ENCODE measurements around the gene MINDY1. TPM values are rescaled to one million over a fixed set of nuclear protein-coding genes. Genes with fewer than 3 reads are reported as not detected.

MINDY1 gene
- total RNA-seq, 1 donor from 2014 or later = 8.8 TPM

- Mint-ChIP-seq H3K9me3 (ENCODE audit: unreplicated experiment) (no peaks in the 10 kb centered on the region), H3K27ac (ENCODE audit: unreplicated experiment) (no peak overlapping the region), H3K4me1 (ENCODE audit: low read depth, unreplicated experiment) (peaks cover 20% of the 10 kb centered on the region), H3K27me3 (ENCODE audit: low read depth, unreplicated experiment) (no peaks in the 10 kb centered on the region), H3K4me3 (ENCODE audit: unreplicated experiment) (no peak overlapping the region), H3K36me3 (ENCODE audit: low read depth, unreplicated experiment) (no peaks in the 10 kb centered on the region)
- FAIRE-seq (no peak), DNase-seq (ENCODE audit: low read depth) (peak; percentile 41)
- TF ChIP-seq, protein P1, sequence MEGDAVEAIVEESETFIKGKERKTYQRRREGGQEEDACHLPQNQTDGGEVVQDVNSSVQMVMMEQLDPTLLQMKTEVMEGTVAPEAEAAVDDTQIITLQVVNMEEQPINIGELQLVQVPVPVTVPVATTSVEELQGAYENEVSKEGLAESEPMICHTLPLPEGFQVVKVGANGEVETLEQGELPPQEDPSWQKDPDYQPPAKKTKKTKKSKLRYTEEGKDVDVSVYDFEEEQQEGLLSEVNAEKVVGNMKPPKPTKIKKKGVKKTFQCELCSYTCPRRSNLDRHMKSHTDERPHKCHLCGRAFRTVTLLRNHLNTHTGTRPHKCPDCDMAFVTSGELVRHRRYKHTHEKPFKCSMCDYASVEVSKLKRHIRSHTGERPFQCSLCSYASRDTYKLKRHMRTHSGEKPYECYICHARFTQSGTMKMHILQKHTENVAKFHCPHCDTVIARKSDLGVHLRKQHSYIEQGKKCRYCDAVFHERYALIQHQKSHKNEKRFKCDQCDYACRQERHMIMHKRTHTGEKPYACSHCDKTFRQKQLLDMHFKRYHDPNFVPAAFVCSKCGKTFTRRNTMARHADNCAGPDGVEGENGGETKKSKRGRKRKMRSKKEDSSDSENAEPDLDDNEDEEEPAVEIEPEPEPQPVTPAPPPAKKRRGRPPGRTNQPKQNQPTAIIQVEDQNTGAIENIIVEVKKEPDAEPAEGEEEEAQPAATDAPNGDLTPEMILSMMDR (IDR thresholded peaks at IDR 0.05; ENCODE audit: insufficient read depth, low read depth, low read length) = no peak
- no peak for TF ChIP-seq EZH2 (IDR thresholded peaks at IDR 0.05; ENCODE audit: insufficient read depth, low read length)
- Histone ChIP-seq H3K4me1 (ENCODE audit: insufficient read depth, low read length) (peaks cover 28% of the 10 kb centered on the region), H3K4me2 (ENCODE audit: low read length) (peak overlapping the region; percentile 35), H3K27ac (ENCODE audit: low read depth, low read length) (no peak overlapping the region), H3K9ac (ENCODE audit: low read length) (no peak overlapping the region), H3K9me3 (ENCODE audit: insufficient read depth, low read depth, low read length) (no peaks in the 10 kb centered on the region), H2AFZ (ENCODE audit: low read depth, low read length) (no peak overlapping the region), H3K36me3 (ENCODE audit: insufficient read depth, low read length) (no peaks in the 10 kb centered on the region), H4K20me1 (ENCODE audit: insufficient read depth, low read length) (no peaks in the 10 kb centered on the region), H3K27me3 (ENCODE audit: insufficient read depth, low read length) (no peaks in the 10 kb centered on the region), H3K79me2 (ENCODE audit: insufficient read depth, low read length) (peaks cover 3% of the 10 kb centered on the region), H3K4me3 (ENCODE audit: insufficient read depth, low read depth, low read length) (no peak overlapping the region)
Measured at GRCh38 chr1:151012684-151013471, 6.2 kb upstream of the MINDY1 start.

- TF ChIP-seq EZH2 (IDR thresholded peaks at IDR 0.05; ENCODE audit: insufficient read depth, low read length) = no peak
- TF ChIP-seq, protein P1 (IDR thresholded peaks at IDR 0.05; ENCODE audit: insufficient read depth, low read depth, low read length) = no peak
- H3K4me1 Mint-ChIP-seq (ENCODE audit: low read depth, unreplicated experiment) = peaks cover 29% of the 10 kb centered on the region
- H4K20me1 ChIP-seq (ENCODE audit: insufficient read depth, low read length) = no peaks in the 10 kb centered on the region
- FAIRE-seq (no peak), DNase-seq (ENCODE audit: low read depth) (no peak)
- H3K27ac ChIP-seq (ENCODE audit: low read depth, low read length) = no peak overlapping the region
- peaks cover 39% of the 10 kb centered on the region for H3K4me1 ChIP-seq (ENCODE audit: insufficient read depth, low read length)
- H3K36me3 Mint-ChIP-seq (ENCODE audit: low read depth, unreplicated experiment) = no peaks in the 10 kb centered on the region
- H3K9me3 Mint-ChIP-seq (ENCODE audit: unreplicated experiment) = no peaks in the 10 kb centered on the region
- no peaks in the 10 kb centered on the region for H3K36me3 ChIP-seq (ENCODE audit: insufficient read depth, low read length)
- H3K27me3 Mint-ChIP-seq (ENCODE audit: low read depth, unreplicated experiment) = no peaks in the 10 kb centered on the region
- H3K4me3 Mint-ChIP-seq (ENCODE audit: unreplicated experiment) = peak overlapping the region; percentile 16
- no peak overlapping the region for H2AFZ ChIP-seq (ENCODE audit: low read depth, low read length)
- no peak overlapping the region for H3K4me3 ChIP-seq (ENCODE audit: insufficient read depth, low read depth, low read length)
- H3K4me2 ChIP-seq (ENCODE audit: low read length) = peak overlapping the region; percentile 28
- H3K9me3 ChIP-seq (ENCODE audit: insufficient read depth, low read depth, low read length) = no peaks in the 10 kb centered on the region
- H3K79me2 ChIP-seq (ENCODE audit: insufficient read depth, low read length) = peaks cover 3% of the 10 kb centered on the region
- no peak overlapping the region for H3K27ac Mint-ChIP-seq (ENCODE audit: unreplicated experiment)
- H3K9ac ChIP-seq (ENCODE audit: low read length) = no peak overlapping the region
- H3K27me3 ChIP-seq (ENCODE audit: insufficient read depth, low read length) = no peaks in the 10 kb centered on the region
Measured at GRCh38 chr1:151011154-151011850, 4.6 kb upstream of the MINDY1 start.
